Measurements from ENCODE around the gene NDUFS7.

Gene NDUFS7

DNA sequence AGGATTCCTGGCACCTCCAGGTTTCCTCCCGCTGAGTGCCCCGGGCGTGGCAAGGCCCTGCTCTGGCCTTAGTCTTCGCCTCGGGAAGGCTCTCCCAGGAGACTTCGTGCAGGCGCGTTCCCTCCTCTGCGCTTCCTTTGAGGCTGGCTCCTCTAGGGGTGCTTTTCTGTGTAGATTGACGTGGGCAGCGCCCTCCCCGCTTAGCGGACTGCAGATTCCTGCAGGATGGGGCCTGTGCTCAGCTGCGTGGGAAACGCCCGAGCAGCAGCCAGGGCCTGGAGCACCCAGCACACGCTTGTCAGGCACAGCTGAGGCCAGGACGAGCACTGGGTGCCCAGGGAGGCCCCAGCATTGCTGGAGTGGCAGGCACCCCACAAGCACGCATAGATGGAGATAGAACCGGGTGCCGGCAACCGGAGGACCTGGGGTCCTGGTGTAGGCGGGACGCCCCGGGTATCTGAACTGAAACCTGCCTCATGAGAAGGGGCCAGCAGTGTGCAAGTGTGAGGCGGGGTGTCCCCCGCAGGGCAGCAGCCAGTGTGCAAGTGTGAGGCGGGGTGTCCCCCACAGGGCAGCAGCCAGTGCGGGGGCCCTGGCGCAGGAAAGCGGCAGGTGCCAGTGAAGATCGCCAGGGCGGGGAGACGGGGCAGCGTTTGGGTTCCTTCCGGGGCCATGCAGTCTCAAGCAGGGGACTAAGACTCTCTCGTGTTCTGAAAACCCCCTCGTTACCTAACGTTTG, 3.4 kb downstream of the NDUFS7 start:
- DNase-seq = no peak

DNA sequence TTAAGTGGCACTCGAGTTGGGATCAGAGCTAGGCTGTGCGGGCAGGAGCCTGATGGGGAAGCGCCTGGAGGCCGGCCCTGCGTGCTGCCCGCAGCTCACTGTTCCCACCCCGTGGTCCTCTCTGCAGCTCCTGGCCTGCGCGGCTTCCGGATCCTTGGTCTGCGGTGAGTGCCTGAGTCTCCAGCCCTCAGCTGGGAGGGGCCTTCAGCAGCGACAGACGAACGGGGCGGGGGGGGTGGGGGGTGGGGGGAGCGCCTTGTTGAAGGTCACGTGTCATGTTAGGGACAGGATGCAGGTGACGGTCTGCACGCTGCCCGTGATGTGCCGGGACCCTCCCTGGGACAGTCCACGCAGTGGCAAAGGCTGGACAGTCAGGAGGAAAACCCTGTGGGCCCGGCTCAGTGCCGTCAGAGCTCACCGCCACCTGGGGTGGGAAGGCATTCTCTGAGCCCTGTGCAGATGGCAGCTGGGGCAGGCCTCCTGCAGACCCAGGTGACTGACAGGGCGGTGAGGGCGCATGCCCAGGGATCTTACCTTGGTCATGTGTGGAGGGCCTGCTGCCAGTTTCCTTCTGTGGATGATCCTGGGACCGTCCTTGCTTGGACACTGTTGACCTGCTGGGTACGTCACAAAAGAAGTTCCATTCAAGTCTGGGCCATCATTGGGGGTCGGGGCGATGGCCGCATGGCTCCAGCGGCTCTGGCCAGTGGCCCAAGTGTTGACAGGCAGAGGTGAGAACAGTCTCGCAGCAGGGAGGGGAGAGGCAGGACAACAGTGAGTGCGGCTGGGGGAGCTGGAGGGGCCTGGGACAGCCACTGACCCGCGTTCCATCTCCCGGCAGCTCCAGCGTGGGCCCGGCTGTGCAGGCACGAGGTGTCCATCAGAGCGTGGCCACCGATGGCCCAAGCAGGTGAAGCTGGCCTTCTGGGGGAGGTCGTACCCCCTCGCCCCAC, 4.3 kb downstream of the NDUFS7 start:
- DNase-seq = no peak

DNA sequence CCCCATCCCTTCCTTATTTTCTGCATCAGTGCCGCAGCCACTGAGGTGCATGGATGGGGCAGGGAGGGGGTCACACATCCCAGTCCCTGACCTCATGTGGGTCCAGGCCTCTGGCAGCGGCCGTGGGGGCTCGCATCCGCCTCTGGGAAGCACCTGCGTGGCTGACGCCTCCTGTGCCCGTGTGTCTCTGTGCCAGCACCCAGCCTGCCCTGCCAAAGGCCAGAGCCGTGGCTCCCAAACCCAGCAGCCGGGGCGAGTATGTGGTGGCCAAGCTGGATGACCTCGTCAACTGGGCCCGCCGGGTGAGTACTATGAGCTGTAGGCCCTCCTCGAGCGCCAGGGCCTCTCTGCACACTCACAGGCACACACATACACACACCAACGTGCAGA, 4.9 kb downstream of the NDUFS7 start:
- no peak for DNase-seq

DNA sequence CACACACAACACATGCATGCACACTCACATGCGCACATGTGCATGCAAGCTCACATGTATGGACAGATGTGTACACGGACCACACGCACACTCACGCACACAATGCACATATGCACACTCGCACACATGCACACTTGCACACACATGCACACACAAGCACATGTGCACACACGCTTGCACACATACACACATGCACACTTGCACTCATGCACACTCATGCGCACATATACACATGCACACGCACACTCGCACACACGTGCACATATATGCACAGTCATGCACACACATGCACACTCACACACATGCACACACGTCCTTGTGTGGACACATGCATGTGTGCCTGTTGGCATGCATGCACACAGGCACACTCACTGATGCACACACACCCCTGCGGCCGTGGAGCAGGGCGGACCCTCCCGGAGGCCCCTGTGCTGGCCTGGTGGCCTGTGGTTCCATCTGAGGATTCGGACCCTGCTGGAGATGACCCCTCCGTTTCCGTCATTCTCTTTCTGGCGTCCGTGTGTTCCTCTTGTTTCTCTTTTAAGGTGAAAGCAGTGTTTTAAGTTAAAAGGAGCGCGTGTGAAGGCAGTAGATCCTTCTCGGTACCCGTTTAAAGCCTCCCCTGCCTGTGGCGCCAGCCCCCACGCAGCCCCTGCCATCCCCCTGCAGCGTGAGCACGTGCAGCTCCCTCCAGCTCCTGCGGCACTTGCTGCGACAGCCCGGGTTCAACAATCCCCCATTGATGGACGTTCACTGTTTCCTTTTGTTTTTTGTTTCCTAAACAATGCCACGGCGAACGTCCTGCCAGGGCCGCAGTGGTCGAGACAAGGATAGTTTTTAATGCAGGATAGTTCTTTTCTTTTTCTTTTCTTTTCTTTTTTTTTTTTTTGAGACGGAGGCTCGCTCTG, 5.6 kb downstream of the NDUFS7 start:
- DNase-seq = no peak

DNA sequence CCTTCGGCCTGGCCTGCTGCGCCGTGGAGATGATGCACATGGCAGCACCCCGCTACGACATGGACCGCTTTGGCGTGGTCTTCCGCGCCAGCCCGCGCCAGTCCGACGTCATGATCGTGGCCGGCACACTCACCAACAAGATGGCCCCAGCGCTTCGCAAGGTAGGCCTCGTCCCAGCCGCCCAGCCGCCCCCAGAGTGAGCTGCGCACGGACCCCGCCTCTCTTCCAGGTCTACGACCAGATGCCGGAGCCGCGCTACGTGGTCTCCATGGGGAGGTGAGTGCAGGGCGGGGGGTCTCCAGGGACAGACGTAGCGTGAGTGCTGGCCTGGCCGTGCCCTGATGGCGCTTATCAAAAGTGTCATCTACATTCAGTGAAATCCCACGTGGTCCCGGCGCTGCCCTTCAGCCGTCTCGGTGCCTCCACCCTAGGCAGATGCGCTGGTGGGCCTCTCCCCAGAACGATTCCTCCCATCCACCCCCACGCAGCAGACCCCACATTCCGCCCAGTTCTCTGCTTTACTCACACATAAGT, 7.2 kb downstream of the NDUFS7 start:
- DNase-seq = no peak

DNA sequence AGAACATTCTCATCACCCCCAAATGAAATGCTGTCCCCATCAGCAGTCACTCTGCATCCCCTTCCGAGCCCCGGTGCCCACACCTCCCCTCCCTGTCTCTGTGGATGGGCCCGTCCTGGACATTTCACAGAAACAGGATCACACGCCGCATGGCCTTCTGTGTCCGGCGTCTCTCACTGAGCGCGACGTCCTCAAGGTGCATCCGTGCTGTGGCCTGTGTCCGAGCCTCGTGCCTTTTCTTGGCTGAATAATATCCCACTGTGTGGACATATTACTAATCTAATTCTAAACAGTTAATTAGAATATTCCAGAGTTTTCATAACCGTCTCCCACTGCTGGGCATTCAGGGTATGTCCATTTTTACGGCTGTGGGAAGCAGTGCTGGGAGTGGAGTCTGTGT, 8.7 kb downstream of the NDUFS7 start:
- DNase-seq = no peak

DNA sequence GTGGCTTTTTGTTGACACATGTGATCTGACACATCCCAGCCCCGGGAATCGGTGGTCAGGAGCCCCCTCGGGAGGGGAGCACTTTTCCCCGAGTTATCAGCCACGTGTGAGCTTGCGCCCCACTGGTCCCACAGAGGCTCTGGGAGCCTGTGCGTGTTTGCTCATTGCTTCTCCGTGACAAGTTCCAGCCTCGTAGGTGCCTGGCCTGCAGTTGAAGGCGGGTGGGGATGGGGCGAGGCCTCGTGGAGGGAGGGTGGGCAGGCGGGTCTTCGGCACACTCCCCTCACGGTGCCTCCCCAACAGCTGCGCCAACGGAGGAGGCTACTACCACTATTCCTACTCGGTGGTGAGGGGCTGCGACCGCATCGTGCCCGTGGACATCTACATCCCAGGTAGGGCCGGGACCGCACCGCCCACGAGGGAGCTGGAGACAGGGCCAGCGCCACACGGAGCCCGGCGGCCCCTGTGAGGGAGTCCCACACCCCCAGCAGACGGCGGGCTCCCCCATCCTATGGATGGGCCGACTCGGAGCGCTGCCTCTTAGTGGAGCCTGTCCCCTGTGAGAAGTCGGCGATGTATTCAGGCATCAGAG, 9.3 kb downstream of the NDUFS7 start:
- DNase-seq = no peak

DNA sequence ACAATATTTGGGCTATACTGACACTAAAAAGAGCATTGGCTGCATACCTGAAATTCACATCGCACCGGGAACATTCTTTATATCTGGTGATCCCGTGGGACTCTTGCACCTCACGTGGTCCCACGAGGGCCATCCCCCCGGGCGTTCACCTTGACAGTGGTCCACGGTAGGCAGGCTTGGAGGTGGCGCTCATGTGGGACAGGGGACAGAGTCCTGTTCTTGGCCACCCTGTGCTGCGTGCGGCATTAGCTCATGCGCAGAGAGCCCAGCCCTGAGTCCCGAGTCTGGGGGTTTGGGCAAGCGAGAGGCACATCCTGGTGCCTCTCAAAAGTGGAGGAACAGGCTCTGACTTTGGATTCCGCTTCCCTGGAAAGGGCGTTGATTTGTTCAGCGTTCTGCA, 10.1 kb downstream of the NDUFS7 start:
- DNase-seq = no peak

DNA sequence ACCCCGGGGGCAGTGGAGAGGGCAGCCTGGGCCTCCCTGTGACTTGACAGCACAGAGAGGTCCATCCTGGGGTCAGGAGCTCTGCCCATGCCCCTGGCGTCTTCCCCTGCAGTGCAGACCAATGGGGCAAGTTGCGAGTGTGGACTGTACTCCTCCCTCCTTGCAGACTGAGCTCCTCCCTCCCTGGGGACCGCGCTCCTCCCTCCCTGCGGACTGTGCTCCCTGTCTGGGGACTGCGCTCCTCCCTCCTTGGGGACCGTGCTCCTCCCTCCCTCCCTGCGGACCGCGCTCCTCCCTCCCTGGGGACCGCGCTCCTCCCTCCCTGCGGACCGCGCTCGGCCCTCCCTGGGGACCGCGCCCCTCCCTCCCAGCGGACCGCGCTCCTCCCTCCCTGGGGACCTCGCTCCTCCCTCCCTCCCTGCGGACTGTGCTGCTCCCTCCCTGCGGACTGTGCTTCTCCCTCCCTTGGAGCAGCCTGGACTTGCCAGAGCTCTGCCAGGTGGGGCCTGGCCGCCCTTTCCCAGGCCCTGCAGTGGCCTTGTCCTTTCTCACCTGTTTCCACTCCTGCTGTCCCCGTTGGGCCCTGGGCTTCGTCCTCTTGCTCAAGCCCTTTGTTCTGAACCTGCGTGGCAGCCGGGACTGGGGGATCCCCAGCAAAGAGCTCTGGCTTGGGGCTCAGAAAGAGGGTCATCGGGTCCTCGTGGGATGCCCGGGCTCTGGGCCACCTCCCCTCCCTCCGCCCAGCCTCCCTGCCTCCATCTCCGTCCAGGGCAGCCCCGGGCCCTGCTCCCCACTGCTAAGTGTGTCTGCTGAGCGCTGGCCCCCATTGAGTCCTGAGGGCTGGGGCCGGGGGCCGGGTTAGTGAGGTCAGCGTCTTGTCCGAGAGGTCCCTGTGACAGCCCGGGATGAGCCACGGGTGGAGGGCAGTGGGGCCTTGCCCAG, 10.8 kb downstream of the NDUFS7 start:
- DNase-seq = no peak

DNA sequence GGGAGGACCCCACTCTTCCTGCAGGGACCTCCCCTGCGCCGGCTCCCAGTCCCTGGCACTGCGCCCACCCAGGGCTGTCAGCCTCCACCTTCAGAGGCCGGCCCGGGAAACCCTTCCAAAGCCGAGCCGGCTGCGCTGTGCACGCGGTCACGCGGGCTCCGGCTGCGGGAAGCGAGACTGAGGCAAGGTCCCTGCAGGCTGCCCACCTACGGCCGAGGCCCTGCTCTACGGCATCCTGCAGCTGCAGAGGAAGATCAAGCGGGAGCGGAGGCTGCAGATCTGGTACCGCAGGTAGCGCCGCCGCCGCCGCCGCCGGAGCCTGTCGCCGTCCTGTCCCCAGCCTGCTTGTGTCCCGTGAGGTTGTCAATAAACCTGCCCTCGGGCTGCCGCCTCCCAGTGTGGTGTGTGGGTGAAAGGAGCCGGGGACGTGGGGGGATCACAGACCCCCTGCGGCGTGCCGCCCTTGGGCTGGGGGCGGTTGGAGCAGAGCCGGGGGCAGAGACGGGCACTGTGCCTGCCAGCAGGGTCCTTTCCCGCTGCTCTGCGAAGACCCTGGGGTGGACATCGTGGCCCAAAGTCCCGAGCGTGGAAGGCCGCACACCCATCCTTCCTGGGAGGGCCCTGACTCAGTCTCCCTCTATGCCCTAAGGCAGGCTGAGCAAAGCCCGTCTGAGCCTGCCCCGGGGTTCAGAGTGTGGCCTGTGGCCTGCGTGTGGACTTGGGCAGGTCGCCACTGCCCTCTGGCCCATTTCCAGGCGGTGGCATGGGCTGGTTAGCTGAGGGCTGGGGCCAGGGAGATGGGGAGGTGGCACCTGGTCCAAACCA, 11.7 kb downstream of the NDUFS7 start:
- DNase-seq = no peak

DNA sequence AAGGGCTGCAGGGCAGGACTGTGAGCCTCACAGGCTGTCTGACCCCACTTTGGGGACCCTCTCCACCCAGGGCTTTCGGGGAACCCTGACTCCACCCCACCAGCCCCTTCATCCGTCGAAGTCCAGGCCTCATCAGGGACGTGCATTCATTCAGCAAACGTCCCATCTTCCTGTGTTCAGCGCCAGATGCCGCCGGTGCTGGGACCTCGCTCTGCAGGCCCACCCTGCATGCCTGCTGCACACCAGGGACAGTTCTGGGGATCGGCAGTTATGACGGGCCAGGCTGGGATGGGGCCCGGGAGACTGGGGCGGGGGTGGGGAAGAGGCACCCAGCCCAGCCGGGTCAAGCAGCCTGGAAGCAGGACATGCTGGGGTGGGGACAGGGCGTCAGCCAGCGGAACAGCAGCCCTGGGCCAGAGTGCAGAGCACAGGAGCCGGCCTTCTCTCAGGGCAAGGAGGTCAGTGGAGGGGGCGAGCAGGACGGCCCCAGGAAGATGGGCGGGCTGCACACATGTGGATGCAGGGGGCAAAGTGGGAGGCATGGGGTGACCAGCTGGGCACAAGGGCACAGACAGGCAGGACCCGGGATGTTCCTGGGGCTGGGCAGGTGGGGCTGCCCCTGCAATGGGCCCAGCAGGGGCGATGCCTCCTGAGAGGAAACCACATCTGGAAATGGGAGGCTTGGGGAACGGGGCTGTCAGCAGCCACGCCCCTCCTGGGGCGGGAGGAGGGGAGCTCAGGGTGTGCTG, 12.5 kb downstream of the NDUFS7 start:
- DNase-seq = peak; percentile 29

DNA sequence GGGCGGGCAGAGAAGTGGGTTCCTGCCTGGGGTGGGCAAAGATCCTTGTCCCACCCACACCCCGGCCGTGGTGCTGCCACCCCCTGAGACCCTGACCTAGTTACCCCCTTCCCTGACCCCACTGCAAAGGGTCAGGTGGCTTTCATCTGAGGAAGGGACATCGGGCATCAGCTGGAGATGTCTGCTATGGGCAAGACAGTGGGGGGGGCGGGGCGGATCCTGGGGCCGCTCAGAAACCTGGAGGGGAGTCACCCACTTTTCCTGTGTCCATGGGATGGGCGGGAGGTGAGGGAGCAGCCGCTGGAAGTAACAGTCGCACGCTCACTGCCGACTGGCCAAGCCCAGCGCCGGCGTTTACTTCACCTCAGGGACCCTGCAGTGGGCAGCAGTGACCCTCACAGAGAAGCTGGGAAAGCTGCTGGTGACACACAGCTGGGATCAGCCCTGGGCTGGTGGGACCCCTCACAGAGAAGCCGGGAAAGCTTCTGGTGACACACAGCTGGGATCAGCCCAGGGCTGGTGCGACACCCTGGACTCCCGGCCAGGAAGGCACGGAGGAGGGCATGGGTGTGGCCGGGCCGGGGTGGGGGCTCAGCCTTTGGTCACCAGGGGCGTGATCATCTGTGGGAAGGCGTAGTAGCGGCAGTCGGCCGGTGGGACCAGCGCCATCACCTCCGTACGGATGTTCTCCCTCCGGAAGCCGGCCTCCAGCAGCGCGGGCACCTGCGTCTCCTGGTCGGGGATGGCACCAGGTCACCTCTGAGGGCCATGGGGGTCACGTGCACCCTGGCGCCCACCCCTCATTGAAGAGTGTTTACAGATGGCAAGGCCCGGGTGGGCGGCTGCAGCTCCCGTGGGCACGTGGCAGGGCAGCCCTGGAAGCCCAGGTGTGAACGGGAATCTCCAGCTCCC, 13.3 kb downstream of the NDUFS7 start:
- no peak for DNase-seq

DNA sequence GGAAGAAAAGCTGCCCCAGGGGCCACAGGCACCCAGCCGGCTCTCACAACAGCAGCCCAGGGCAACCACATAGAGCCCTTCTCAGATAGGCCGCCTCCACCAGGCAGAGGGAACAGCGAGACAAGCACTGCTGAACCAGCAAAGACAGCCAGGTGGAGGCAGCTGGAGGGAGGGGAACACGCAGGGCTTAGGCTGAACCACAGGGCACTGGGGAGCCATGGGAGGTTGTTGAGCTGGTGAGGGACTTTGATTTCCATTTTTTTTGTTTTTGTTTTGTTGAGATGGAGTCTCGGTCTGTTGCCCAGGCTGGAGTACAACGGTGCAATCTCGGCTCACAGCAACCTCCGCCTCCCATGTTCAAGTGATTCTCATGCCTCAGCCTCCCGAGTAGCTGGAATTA, 14.1 kb downstream of the NDUFS7 start:
- peak; percentile 72 for DNase-seq

DNA sequence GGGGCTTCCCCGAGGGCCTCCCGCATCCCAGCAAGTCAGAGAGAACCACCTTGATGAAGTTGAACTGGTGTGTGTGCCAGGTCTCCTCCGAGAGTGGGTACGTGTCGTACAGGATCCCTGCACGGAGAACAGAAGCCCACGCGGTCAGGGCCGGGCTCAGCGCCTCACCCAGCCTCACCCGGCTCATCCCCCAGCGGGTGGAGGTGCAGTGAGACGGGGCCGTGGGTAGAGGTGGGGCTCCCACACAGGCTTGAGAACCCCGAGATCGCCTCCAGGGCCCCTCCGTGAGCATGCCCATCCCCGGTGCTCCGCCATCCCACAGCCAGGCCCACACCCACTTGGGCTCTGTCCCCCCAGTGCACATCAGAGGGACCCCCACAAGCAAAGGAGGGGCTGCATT, 15.4 kb downstream of the NDUFS7 start:
- no peak for DNase-seq

DNA sequence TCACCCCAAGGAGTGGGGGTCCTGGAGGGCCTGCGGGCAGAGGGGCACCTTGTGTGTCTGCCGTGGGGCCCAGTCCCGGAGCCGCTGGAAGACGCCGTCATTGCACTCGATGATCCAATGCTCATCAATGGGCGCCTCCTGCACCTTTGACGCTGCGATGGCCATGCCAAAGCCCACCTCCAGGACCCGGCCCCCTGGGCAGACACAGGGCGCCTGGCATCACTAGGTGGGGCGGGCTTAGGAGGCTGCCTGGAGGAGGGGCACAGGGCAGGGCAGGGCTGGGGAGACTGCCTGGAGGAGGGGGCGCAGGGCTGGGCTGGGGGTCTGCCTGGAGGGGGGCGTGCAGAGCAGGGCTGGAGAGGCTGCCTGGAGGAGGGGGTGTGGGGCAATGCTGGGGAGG, 16.0 kb downstream of the NDUFS7 start:
- DNase-seq = no peak

DNA sequence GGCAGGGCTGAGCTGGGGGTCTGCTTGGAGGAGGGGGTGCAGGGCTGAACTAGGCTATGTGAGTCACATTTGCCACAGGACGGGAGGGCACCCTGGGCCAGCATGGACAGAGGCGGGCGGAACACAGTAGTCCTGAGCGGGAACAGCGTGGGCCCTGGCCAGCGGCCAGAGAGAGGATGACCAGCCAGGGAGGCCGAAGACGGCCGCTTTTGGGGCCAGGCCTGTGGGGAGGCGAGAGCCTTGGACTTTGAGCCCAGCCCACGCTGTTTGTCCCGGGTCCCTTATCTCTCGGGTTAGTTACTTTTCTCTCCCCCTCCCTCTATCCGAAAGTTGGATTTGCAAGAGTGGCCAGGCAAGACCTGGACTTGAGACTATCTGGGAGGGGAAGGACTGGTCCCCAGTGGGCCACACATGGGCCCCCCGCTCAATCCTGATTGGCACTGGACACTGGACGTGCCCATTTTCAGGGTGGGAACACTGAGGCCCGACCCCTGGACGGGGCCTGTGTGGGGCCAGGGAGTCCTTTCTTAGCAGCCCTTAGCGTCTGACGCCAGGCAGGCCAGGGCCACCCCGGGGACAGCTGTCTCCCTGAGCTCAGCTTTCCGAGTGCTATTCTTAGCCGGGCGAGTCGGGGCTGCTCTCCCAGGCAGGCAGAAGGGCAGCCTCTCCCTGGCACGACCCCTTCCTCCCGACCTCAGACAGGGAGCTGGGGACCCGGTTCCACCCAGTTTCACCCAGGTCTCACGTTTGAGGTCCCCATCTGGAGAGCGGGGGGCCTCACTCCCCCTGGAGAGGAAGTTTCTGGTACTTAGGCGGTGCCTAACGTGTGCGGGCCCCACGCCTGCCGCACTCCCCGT, 16.8 kb downstream of the NDUFS7 start:
- peak; percentile 30 for DNase-seq

DNA sequence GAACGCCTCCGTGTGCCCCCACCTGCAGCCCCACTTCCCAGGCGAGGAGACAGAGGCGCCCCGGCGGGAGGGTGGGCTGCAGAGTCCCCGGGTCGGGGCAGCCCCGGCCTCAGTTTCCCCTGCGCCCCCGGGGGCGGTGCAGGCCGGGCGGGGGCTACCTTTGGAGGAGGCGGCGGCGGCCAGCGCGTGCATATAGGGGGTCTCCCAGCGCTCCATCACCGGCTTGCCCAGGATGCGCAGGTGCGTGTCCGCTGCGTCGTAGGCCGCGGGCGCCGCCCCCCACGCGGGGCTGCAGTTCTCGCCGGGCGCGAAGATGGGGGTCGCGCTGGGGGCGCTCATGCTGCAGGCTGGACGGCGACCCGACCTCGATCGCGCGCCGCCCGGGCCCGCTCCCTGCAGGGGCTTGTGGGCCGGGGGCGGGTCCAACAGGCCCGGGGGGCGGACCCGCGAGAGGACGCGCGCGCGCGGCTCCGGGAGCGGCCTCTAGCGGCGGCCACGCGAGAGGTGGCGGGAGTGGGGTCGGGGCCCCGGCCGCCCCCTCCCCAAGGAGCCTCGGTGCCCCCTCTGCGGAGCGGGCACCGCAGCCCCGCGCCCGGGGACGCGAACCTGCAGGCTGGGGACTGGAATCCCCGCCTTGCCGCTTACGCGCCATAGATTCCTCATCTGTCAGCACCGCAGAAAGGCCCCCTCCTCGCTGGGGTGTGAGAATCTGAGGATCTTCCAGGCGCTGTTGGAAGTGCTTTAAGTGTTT, 17.6 kb downstream of the NDUFS7 start, which contains the start of gene GAMT:
TSS of gene GAMT (minus strand) at position 405 of the 751 bp plus-strand sequence. CDS start at position 339, 66 bp downstream.
- DNase-seq = peak; percentile 23
